ENCODE data around the gene UBR4.

Gene UBR4

GRCh38 chr1:19032701-19033514, 177.2 kb downstream of the UBR4 start:
- DNase-seq: no peak

GRCh38 chr1:19032413-19032695, 177.7 kb downstream of the UBR4 start:
- no peak for DNase-seq

- DNase-seq: no peak
These were observed 180.6 kb downstream of the UBR4 start for GRCh38 chr1:19029191-19030085.

- DNase-seq: no peak
These were observed 181.4 kb downstream of the UBR4 start for GRCh38 chr1:19028546-19029129.

GRCh38 chr1:19028110-19028509, 182.0 kb downstream of the UBR4 start:
- DNase-seq: no peak

All from stimulated activated naive CD4-positive, alpha-beta T cell (primary cell).